ENCODE results near the gene SEPTIN1.

The SEPTIN1 gene

GRCh38 chr16:30382111-30382881, at the start of gene SEPTIN1:
SEPTIN1 (minus strand) TSS chr16:30382561; CDS start chr16:30382542, 19 bp downstream.
- in situ Hi-C loops (cut with MboI; ENCODE audit: low sequenced_read_pairs), result no loop called here

DNA sequence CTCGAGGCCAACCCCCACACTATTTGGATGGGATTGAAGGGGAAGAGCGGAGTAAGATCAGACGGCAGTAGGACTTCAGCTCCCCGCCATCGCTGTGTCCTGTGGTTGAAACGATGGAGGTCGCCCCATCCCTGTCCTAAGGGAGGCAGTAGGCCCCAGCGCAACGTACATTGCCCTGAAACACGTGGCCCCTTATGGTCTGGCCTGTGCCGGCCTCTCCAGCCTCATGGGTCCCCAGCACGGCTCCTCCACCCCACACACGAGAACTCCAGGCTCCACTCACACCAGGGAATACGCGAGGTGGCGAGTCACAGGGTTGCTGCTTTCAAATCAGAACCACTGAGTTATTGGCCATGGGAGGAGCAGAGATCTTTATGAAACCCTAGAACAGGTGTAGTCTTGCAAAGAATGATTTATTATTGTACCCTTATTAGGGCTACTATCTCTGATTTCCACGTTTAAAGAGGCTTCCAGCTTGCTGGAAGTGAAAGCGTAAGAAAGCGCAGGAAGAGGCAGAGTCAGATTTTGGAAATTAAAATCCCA, 48.1 kb upstream of the SEPTIN1 start:
- in situ Hi-C loops (cut with MboI; ENCODE audit: low sequenced_read_pairs), result loop anchor here (10.0 kb wide), 1 partner anchor 174 kb away; no protein-coding TSS in a partner anchor

DNA sequence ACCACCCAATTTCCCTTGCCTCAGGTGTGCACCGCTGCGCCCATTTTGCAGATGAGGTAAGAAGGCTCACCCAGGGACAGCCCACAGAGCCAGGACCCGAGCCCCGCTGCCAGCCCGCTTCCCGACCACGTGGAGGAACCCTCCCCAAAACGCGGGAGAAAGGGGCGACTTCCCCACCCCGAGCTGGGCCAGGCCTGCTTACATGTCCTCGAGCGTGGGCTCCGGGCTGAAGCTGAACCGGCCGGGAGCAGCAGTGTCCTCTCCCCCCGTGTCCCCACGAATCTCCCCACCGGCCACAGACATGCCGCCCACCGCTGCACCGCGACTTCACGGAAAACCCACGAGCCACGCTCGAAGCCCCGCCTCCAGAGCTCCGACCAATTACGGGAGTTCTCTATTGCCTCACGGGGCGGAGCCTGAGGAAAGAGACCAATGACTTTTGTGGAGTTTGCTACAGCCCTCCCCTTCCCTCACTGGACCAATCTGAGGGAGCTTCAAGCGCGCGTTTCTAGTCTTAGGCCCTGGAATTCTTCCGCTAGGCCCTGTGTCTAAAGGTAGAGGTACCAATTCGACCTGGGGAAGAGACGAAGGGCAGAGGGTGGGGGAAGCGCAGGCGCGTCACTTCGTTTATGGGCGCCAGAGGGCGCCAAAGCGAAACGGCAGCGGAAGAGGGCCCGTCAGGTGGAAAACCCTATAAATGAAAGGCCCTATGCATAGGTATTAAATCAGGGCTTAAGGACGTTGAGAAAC, 47.5 kb upstream of the SEPTIN1 start, which contains the start of gene DCTPP1:
DCTPP1 (minus strand) TSS at position 353 of the 750 bp plus-strand sequence; CDS start at position 303, 50 bp downstream.
- in situ Hi-C loops (cut with MboI; ENCODE audit: low sequenced_read_pairs), result loop anchor here (10.0 kb wide), 1 partner anchor 175 kb away; no protein-coding TSS in a partner anchor

- in situ Hi-C loops (cut with MboI; ENCODE audit: low sequenced_read_pairs), result no loop called here
Measured at GRCh38 chr16:30429418-30429677, 47.0 kb upstream of the SEPTIN1 start.

- in situ Hi-C loops (cut with MboI; ENCODE audit: low sequenced_read_pairs), result no loop called here
Measured at GRCh38 chr16:30428055-30428454, 45.7 kb upstream of the SEPTIN1 start.

GRCh38 chr16:30421010-30421409, 38.6 kb upstream of the SEPTIN1 start:
- in situ Hi-C loops (cut with MboI; ENCODE audit: low sequenced_read_pairs), result loop anchor here (25.0 kb wide), 1 partner anchor 309 kb away; the partner anchor contains the start of genes GDPD3 and MAPK3

- in situ Hi-C loops (cut with MboI; ENCODE audit: low sequenced_read_pairs), result loop anchor here (25.0 kb wide), 1 partner anchor 306 kb away; the partner anchor contains the start of genes GDPD3 and MAPK3
Measured at GRCh38 chr16:30418350-30419181, 36.2 kb upstream of the SEPTIN1 start.

DNA sequence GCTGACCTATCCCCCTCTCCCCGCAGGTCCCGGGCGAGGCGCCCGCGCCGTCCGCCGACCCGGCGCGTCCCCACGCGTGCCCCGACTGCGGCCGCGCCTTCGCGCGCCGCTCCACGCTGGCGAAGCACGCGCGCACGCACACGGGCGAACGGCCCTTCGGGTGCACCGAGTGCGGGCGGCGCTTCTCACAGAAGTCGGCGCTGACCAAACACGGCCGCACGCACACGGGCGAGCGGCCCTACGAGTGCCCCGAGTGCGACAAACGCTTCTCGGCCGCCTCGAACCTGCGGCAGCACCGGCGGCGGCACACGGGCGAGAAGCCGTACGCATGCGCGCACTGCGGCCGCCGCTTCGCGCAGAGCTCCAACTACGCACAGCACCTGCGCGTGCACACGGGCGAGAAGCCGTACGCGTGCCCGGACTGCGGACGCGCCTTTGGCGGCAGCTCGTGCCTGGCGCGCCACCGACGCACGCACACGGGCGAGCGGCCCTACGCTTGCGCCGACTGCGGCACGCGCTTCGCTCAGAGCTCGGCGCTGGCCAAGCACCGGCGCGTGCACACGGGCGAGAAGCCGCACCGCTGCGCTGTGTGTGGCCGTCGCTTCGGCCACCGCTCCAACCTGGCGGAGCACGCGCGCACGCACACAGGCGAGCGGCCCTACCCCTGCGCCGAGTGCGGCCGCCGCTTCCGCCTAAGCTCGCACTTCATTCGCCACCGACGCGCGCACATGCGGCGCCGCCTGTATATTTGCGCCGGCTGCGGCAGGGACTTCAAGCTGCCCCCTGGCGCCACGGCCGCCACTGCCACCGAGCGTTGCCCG, 35.4 kb upstream of the SEPTIN1 start:
- in situ Hi-C loops (cut with MboI; ENCODE audit: low sequenced_read_pairs), result loop anchor here (25.0 kb wide), 1 partner anchor 305 kb away; the partner anchor contains the start of genes GDPD3 and MAPK3

GRCh38 chr16:30416624-30417528, 34.5 kb upstream of the SEPTIN1 start:
- in situ Hi-C loops (cut with MboI; ENCODE audit: low sequenced_read_pairs), result loop anchor here (25.0 kb wide), 1 partner anchor 305 kb away; the partner anchor contains the start of genes GDPD3 and MAPK3

DNA sequence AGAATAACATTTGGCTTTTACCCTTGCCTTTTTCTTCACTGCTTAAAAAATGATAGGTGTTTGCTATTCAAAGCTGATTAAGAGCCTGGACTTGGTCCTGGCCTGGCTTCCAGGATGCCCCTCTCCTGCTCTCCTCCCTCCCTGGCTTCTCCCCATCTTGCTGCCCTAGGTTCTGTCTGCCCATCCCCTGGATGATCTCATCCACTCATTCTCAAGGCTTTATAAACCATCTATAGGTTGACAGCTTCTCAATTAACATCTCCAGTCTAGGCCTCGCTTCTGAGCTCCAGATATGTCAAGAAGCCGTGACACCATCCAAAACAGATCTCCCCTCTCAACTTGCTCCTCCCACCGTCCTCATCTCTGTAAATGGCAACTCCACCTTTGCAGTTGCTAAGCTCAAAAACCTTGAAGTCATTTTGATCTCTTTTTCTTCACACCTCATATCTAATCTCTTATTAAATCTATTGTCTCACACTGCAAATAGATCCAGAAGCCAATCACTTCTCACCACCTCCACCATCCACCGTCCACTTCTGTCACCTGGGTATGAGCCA, 33.8 kb upstream of the SEPTIN1 start:
- in situ Hi-C loops (cut with MboI; ENCODE audit: low sequenced_read_pairs), result loop anchor here (25.0 kb wide), 1 partner anchor 304 kb away; the partner anchor contains the start of genes GDPD3 and MAPK3

GRCh38 chr16:30414159-30414558, 31.8 kb upstream of the SEPTIN1 start:
- in situ Hi-C loops (cut with MboI; ENCODE audit: low sequenced_read_pairs), result loop anchor here (25.0 kb wide), 1 partner anchor 302 kb away; the partner anchor contains the start of genes GDPD3 and MAPK3

DNA sequence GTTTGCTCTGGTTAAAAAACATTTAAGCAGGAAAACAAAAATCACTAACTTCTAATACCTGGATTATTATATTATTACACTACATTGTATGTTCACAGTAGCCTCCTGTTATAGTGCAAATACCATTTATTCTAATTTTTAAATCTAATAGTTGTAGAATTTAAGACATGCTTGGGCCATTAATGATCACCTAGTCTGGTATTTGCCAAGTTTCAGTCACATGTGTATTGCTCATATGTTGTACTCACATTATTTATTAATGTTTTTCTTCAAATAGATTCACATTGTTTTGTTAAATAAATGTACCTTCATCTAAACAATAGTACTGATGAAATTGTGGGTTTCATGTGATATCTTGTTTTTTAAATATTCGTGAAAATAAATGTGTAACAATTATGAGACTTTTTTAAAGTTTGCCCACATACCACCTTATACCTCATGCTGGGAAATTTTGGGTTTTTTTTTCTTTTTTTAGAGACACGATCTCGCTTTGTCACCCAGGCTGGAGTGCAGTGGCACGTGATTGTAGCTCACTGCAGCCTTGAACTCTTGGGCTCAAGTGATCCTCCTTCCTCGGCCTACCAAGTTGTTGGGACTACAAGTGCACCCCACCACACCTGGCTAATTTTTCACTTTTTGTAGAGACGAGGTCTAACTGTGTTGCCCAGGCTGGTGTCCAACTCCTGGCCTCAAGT, 30.9 kb upstream of the SEPTIN1 start:
- in situ Hi-C loops (cut with MboI; ENCODE audit: low sequenced_read_pairs), result loop anchor here (25.0 kb wide), 1 partner anchor 301 kb away; the partner anchor contains the start of genes GDPD3 and MAPK3

- in situ Hi-C loops (cut with MboI; ENCODE audit: low sequenced_read_pairs), result loop anchor here (25.0 kb wide), 1 partner anchor 297 kb away; the partner anchor contains the start of genes GDPD3 and MAPK3
Measured at GRCh38 chr16:30409125-30410060, 27.0 kb upstream of the SEPTIN1 start.

DNA sequence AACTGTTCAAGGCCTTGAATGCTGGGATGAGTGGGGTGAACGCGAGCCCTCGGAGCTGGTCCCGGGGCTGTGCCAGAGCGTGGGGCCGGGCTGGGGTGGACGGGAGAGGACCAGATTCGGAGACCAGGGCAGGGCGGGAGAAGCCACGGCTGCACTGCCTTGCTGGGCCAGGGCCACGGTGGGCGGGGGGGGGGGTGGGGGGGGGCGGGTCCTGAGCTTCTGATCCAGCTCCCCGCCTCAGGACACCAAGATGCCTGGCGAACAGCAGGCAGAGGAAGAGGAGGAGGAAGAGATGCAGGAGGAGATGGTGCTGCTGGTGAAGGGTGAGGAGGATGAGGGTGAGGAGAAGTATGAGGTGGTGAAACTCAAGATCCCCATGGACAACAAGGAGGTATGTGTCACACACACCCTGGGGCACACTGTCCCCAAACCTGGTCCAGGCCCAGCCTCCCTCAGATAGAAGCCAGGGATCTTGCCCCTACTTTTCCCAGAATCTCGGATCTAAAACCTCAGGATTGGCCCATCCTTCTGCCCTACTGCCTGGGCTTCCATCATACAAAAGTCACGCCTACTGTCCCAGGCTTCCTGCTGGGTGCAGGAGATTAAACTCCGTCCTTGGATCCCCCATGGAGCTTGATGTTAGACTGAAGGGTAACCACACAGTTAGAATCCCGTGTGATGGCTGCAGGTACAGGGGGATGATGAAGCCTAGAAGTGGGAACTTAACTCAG, 25.6 kb upstream of the SEPTIN1 start:
- in situ Hi-C loops (cut with MboI; ENCODE audit: low sequenced_read_pairs), result loop anchor here (25.0 kb wide), 1 partner anchor 296 kb away; the partner anchor contains the start of genes GDPD3 and MAPK3

DNA sequence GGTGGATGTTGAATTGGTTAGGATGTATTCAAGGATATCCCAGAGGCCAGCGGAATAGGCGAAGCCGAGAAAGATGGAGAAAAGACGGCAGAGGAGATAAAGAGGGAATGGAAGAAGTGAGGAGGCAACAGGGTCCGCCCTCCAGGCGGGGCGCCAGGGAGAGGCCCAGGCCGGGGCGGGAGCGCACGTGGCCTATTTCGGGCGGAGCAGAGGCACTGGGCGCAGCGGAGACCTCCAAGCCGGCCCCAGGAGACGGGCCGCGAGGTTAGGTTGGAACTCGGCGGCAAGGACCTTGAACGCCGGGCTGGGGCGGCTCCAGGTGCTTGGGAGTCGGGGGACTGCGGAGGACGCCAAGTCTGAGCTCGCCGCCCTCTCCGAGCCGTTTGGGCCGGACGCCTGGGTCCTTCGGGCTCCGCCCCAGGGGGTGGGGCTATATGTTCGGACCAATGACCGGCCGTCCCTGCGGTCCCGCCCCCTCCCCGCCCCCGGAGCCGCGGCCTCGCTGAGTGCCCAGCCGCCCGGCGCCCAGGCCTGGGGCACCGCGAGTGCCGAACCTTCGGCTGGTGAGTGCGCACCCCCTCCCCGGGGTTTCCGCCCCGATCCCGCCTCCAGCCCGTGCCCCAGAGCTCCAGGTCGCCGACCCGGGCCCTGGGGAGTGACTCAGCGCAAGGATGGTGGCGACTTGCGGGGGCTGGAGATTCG, 24.9 kb upstream of the SEPTIN1 start, which contains the start of gene ZNF771:
ZNF771 (plus strand) TSS at position 505 of the 702 bp plus-strand sequence. CDS start 448 bp downstream, outside the sequence.
- in situ Hi-C loops (cut with MboI; ENCODE audit: low sequenced_read_pairs), result loop anchor here (25.0 kb wide), 1 partner anchor 295 kb away; the partner anchor contains the start of genes GDPD3 and MAPK3
